Breast epithelium (tissue), 4 donors: ENCODE data around the gene DUS1L. TPM values are rescaled to one million over a fixed set of nuclear protein-coding genes. Genes with fewer than 3 reads are reported as not detected.

Experiments
- DNase-seq, 2 donors: peaks; one replicate each; pipeline ENCODE4 v3.0.0-alpha.2; 2019; ENCODE audit warnings: low spot score in 2 of 2
- H3K27ac ChIP-seq, 2 donors: fragments of 200-600 bp; sonication (generic) in 1 of 2; one replicate each; pipeline ENCODE4 v1.5.1; 2016 to 2019; ENCODE audit warnings: mild to moderate bottlenecking in 1 of 2
- H3K27me3 ChIP-seq, 2 donors: fragments of 200-600 bp; sonication (generic) in 1 of 2; one replicate each; pipeline versions ENCODE4 v1.5.1 to v1.6.0; 2017 to 2019; ENCODE audit warnings: control low read depth in 1 of 2, mild to moderate bottlenecking in 1 of 2
- H3K36me3 ChIP-seq: fragments of 200-600 bp; one replicate; pipeline ENCODE4 v1.5.1; 2019
- H3K4me1 ChIP-seq, 2 donors: fragments of 200-600 bp; sonication (generic); one replicate each; pipeline ENCODE4 v1.5.1; 2016 to 2019; ENCODE audit warnings: control low read depth in 1 of 2
- H3K4me3 ChIP-seq, 3 donors: fragments of 200-600 bp; sonication (generic); 1 replicate in 2 of 3; 2 replicates in 1 of 3; pipeline ENCODE4 v1.5.1; 2016 to 2019; ENCODE audit warnings: mild to moderate bottlenecking in 3 of 3, moderate library complexity in 2 of 3
- H3K9me3 ChIP-seq, 2 donors: fragments of 200-600 bp; sonication (generic) in 1 of 2; one replicate each; pipeline ENCODE4 v1.5.1; 2016 to 2019; ENCODE audit warnings: control low read depth in 1 of 2
- CTCF ChIP-seq, 3 donors: fragments of 450-650 bp; IDR thresholded peaks; one replicate each; pipeline ENCODE4 v1.5.1; 2016 to 2017; ENCODE audit warnings: antibody characterized with exemption in 3 of 3, mild to moderate bottlenecking in 3 of 3, moderate library complexity in 3 of 3
- POLR2A ChIP-seq: fragments of 450-650 bp; IDR thresholded peaks from one replicate; pipeline ENCODE4 v1.6.1; 2016; ENCODE audit warnings: antibody characterized with exemption, mild to moderate bottlenecking, moderate library complexity
- POLR2AphosphoS5 ChIP-seq, 3 donors: sonication (generic); formaldehyde crosslinking; IDR thresholded peaks; one replicate each; pipeline ENCODE4 v1.6.1; 2017; ENCODE audit warnings: antibody characterized with exemption in 3 of 3
- intact Hi-C: fragments of 100-400 bp; cut with DNase I; formaldehyde crosslinking; loops from one replicate; pipeline ENCODE4 v1.15.1; 2023; ENCODE audit warnings: low total_unique reads
- total RNA-seq, 3 donors: library from RNA; depleted of rRNA; stranded (reverse); fragments of >200 nt; gene quantifications; one replicate each; pipeline ENCODE4 v1.1.0, GENCODE V29; 2016

Gene DUS1L
- total RNA-seq, 3 donors from 2014 or later: 55.0 to 96.4 (median 82.0) TPM

- no peak for TF ChIP-seq CTCF (IDR thresholded peaks at IDR 0.05)
- no peak for TF ChIP-seq POLR2AphosphoS5 (IDR thresholded peaks at IDR 0.05)
- TF ChIP-seq POLR2A: no peak
- intact Hi-C loops: loop anchor here (2.0 kb wide), 1 partner anchor 61 kb away; no protein-coding TSS in a partner anchor
- H3K36me3 ChIP-seq: no peaks in the 10 kb centered on the region
- no peaks in the 10 kb centered on the region for H3K27me3 ChIP-seq
- DNase-seq: no peak
- H3K4me1 ChIP-seq: peaks cover 6 to 22% of the 10 kb centered on the region in 2 donors
- H3K4me3 ChIP-seq: peak overlapping the region; percentile 69 to 90 (median 88)
- H3K9me3 ChIP-seq: no peaks in the 10 kb centered on the region
- no peak overlapping the region for H3K27ac ChIP-seq
These were observed 42.0 kb downstream of the DUS1L start for GRCh38 chr17:82023447-82024241.

- peak; percentile 100 for DNase-seq
- intact Hi-C loops: loop anchor here (2.0 kb wide), 1 partner anchor 60 kb away; no protein-coding TSS in a partner anchor
- Histone ChIP-seq H3K27me3 (no peaks in the 10 kb centered on the region), H3K9me3 (no peaks in the 10 kb centered on the region), H3K4me3 (peak within 1 kb of the TSS; percentile 85 to 90 (median 88)), H3K4me1 (peaks cover 6 to 22% of the 10 kb centered on the region in 2 donors), H3K36me3 (no peaks in the 10 kb centered on the region), H3K27ac (peak within 1 kb of the TSS; percentile 54 to 78)
- TF ChIP-seq POLR2AphosphoS5 (IDR thresholded peaks at IDR 0.05) (peak in 1 of 3 donors; percentile 55), CTCF (IDR thresholded peaks at IDR 0.05) (no peak)
These were observed 42.6 kb downstream of the DUS1L start, which contains the start of gene LRRC45 for GRCh38 chr17:82022981-82023446. Gene LRRC45, plus strand, starts transcription at chr17:82023305. Its CDS starts 339 bp downstream, at chr17:82023644.

- peak within 1 kb of the TSS; percentile 54 to 78 for H3K27ac ChIP-seq
- peak within 1 kb of the TSS; percentile 85 to 90 (median 88) for H3K4me3 ChIP-seq
- H3K9me3 ChIP-seq: no peaks in the 10 kb centered on the region
- H3K36me3 ChIP-seq: no peaks in the 10 kb centered on the region
- TF ChIP-seq POLR2A (no peak), POLR2AphosphoS5 (IDR thresholded peaks at IDR 0.05) (no peak), CTCF (IDR thresholded peaks at IDR 0.05) (no peak)
- no peaks in the 10 kb centered on the region for H3K27me3 ChIP-seq
- H3K4me1 ChIP-seq: peaks cover 6 to 22% of the 10 kb centered on the region in 2 donors
- intact Hi-C loops: loop anchor here (2.0 kb wide), 1 partner anchor 60 kb away; no protein-coding TSS in a partner anchor
- no peak for DNase-seq
These were observed 43.2 kb downstream of the DUS1L start, which contains the start of gene CENPX for GRCh38 chr17:82022310-82022980. Gene CENPX, minus strand, starts transcription at chr17:82022878. Its CDS starts 17 bp downstream, at chr17:82022861.

GRCh38 chr17:82021900-82022309 is 43.7 kb downstream of the DUS1L start:
- no peak for DNase-seq
- Histone ChIP-seq H3K9me3 (no peaks in the 10 kb centered on the region), H3K4me1 (peaks cover 6 to 22% of the 10 kb centered on the region in 2 donors), H3K4me3 (peak overlapping the region; percentile 85 to 90 (median 88)), H3K36me3 (no peaks in the 10 kb centered on the region), H3K27ac (peak overlapping the region; percentile 54 to 78), H3K27me3 (no peaks in the 10 kb centered on the region)
- intact Hi-C loops: loop anchor here (2.0 kb wide), 1 partner anchor 59 kb away; no protein-coding TSS in a partner anchor
- TF ChIP-seq POLR2AphosphoS5 (IDR thresholded peaks at IDR 0.05) (no peak), CTCF (IDR thresholded peaks at IDR 0.05) (no peak), POLR2A (no peak)
